ENCODE measurements around the gene CNRIP1.

- no peak for TF ChIP-seq CTCF (IDR thresholded peaks at IDR 0.05)
- no peak for TF ChIP-seq POLR2A (IDR thresholded peaks at IDR 0.05)
These were observed 21.8 kb upstream of the CNRIP1 start for GRCh38 chr2:68341583-68341982.

Data from right lobe of liver (tissue), 4 donors.